Mesenchymal stem cell (in vitro differentiated cells and primary cell): ENCODE data around the gene C4orf50.

Experiments
- DNase-seq: peaks from one replicate; pipeline ENCODE4 v3.0.0-alpha.2; 2013
- H2AFZ ChIP-seq: one replicate; pipeline ENCODE4 v1.6.1; 2013; ENCODE audit warnings: low read depth, mild to moderate bottlenecking, control low read depth, inconsistent platforms, low read length, moderate library complexity
- H2AK5ac ChIP-seq: 2 replicates; pipeline ENCODE4 v1.6.1; 2013; ENCODE audit warnings: low read length, moderate library complexity, mild to moderate bottlenecking, inconsistent platforms; ENCODE audit not compliant: severe bottlenecking
- H2BK120ac ChIP-seq: one replicate; pipeline ENCODE4 v1.6.1; 2013; ENCODE audit warnings: low read depth, mild to moderate bottlenecking, inconsistent platforms, low read length, moderate library complexity
- H2BK12ac ChIP-seq, 2 experiments: one replicate each; pipeline ENCODE4 v1.6.1; 2013; ENCODE audit warnings: inconsistent platforms in 2 of 2, low read length in 2 of 2, mild to moderate bottlenecking in 2 of 2, moderate library complexity in 2 of 2, control low read depth in 1 of 2
- H2BK15ac ChIP-seq: one replicate; pipeline ENCODE4 v1.6.1; 2013; ENCODE audit warnings: mild to moderate bottlenecking, low read depth, inconsistent platforms; ENCODE audit not compliant: poor library complexity, severe bottlenecking
- H2BK5ac ChIP-seq: 2 replicates; pipeline ENCODE4 v1.6.1; 2013; ENCODE audit warnings: low read depth, mild to moderate bottlenecking, low read length, control low read depth, inconsistent platforms; ENCODE audit not compliant: poor library complexity, severe bottlenecking
- H3K14ac ChIP-seq, 2 experiments: one replicate each; pipeline ENCODE4 v1.6.1; 2013; ENCODE audit warnings: inconsistent platforms in 2 of 2, low read length in 2 of 2, control low read depth in 1 of 2, mild to moderate bottlenecking in 1 of 2, moderate library complexity in 1 of 2
- H3K18ac ChIP-seq, 2 experiments: one replicate each; pipeline ENCODE4 v1.6.1; 2013; ENCODE audit warnings: inconsistent platforms in 2 of 2, low read length in 2 of 2, control low read depth in 1 of 2, low read depth in 1 of 2, mild to moderate bottlenecking in 1 of 2
- H3K23ac ChIP-seq, 2 experiments: one replicate each; pipeline ENCODE4 v1.6.1; 2013; ENCODE audit warnings: inconsistent platforms in 2 of 2, low read length in 2 of 2, mild to moderate bottlenecking in 2 of 2, moderate library complexity in 2 of 2, control low read depth in 1 of 2
- H3K27ac ChIP-seq: 2 replicates; pipeline ENCODE4 v1.5.1; 2013; ENCODE audit warnings: mild to moderate bottlenecking, moderate library complexity, low read length, control low read depth, inconsistent platforms; ENCODE audit not compliant: poor library complexity, severe bottlenecking
- H3K27me3 ChIP-seq, 2 experiments: 2 replicates each; pipeline versions ENCODE4 v1.6.1 to v1.7.0; 2013; ENCODE audit warnings: low read length in 2 of 2, mild to moderate bottlenecking in 2 of 2, moderate library complexity in 2 of 2, control low read depth in 1 of 2, inconsistent platforms in 1 of 2; ENCODE audit not compliant: control insufficient read depth in 1 of 2, insufficient read depth in 1 of 2
- H3K36me3 ChIP-seq, 2 experiments: 2 replicates each; pipeline versions ENCODE4 v1.6.1 to v1.7.0; 2013; ENCODE audit warnings: low read length in 2 of 2, control low read depth in 1 of 2, inconsistent platforms in 1 of 2, low read depth in 1 of 2, mild to moderate bottlenecking in 1 of 2; ENCODE audit not compliant: insufficient read depth in 2 of 2, control insufficient read depth in 1 of 2
- H3K4ac ChIP-seq, 2 experiments: one replicate each; pipeline ENCODE4 v1.6.1; 2013; ENCODE audit warnings: inconsistent platforms in 2 of 2, low read length in 2 of 2, mild to moderate bottlenecking in 2 of 2, moderate library complexity in 2 of 2, control low read depth in 1 of 2, low read depth in 1 of 2
- H3K4me1 ChIP-seq: 2 replicates; pipeline ENCODE4 v1.6.1; 2013; ENCODE audit warnings: low read depth, low read length, control low read depth; ENCODE audit not compliant: control insufficient read depth, insufficient read depth
- H3K4me2 ChIP-seq: 2 replicates; pipeline ENCODE4 v1.6.1; 2013; ENCODE audit warnings: low read length, mild to moderate bottlenecking, inconsistent platforms; ENCODE audit not compliant: poor library complexity, severe bottlenecking
- H3K4me3 ChIP-seq, 2 experiments: 2 replicates each; pipeline versions ENCODE4 v1.5.1 to v1.7.0; 2013; ENCODE audit warnings: low read length in 2 of 2, mild to moderate bottlenecking in 2 of 2, control low read depth in 1 of 2, low read depth in 1 of 2; ENCODE audit not compliant: insufficient read depth in 1 of 2
- H3K79me1 ChIP-seq: replicated peaks from 2 replicates; pipeline ENCODE4 v1.6.1; 2013; ENCODE audit warnings: mild to moderate bottlenecking, control low read depth, low read length, inconsistent platforms; ENCODE audit not compliant: poor library complexity, severe bottlenecking
- H3K9ac ChIP-seq: 2 replicates; pipeline ENCODE4 v1.7.0; 2013; ENCODE audit warnings: mild to moderate bottlenecking, low read length, moderate library complexity
- H3K9me3 ChIP-seq: 2 replicates; pipeline ENCODE4 v1.7.0; 2013; ENCODE audit warnings: mild to moderate bottlenecking, low read length; ENCODE audit not compliant: control insufficient read depth
- H4K8ac ChIP-seq: one replicate; pipeline ENCODE4 v1.6.1; 2013; ENCODE audit warnings: inconsistent platforms, mild to moderate bottlenecking, low read length, moderate library complexity
- H4K91ac ChIP-seq: one replicate; pipeline ENCODE4 v1.6.1; 2013; ENCODE audit warnings: mild to moderate bottlenecking, low read length, inconsistent platforms
- WGBS: methylation state at CpG from one replicate; pipeline ENCODE4 v1.1.7; 2013; ENCODE audit warnings: mixed read lengths; 5-methylcytosine and 5-hydroxymethylcytosine counted together

C4orf50 gene

GRCh38 chr4:5992171-5992827 lies 25.9 kb downstream of the C4orf50 start:
- H2BK15ac ChIP-seq: no peak overlapping the region
- H3K4ac ChIP-seq: no peak overlapping the region
- peaks cover 4% of the 10 kb centered on the region for H3K9me3 ChIP-seq
- no peak overlapping the region for H4K91ac ChIP-seq
- no peak overlapping the region for H2AK5ac ChIP-seq
- no peaks in the 10 kb centered on the region for H3K4me1 ChIP-seq
- no peak overlapping the region for H3K4me2 ChIP-seq
- H4K8ac ChIP-seq: no peak overlapping the region
- H3K23ac ChIP-seq: no peak overlapping the region
- no peak overlapping the region for H2BK5ac ChIP-seq
- no peak overlapping the region for H3K14ac ChIP-seq
- H3K4me3 ChIP-seq: no peak overlapping the region
- H3K18ac ChIP-seq: no peak overlapping the region
- 85% methylated on average over 16 of the region's 17 CpGs for WGBS
- H3K9ac ChIP-seq: no peak overlapping the region
- no peak overlapping the region for H2BK12ac ChIP-seq
- DNase-seq: no peak
- H3K36me3 ChIP-seq: no peaks in the 10 kb centered on the region
- H3K79me1 ChIP-seq: no peaks in the 10 kb centered on the region
- no peak overlapping the region for H2BK120ac ChIP-seq
- peaks cover 10 to 49% of the 10 kb centered on the region in 2 experiments for H3K27me3 ChIP-seq
- H3K27ac ChIP-seq: no peak overlapping the region
- H2AFZ ChIP-seq: no peak overlapping the region

GRCh38 chr4:5991405-5991804 lies 26.8 kb downstream of the C4orf50 start:
- H2BK12ac ChIP-seq: no peak overlapping the region
- no peaks in the 10 kb centered on the region for H3K79me1 ChIP-seq
- no peak overlapping the region for H3K18ac ChIP-seq
- H3K14ac ChIP-seq: no peak overlapping the region
- no peak overlapping the region for H4K8ac ChIP-seq
- no peaks in the 10 kb centered on the region for H3K4me1 ChIP-seq
- no peak overlapping the region for H2BK5ac ChIP-seq
- no peak overlapping the region for H3K23ac ChIP-seq
- H3K9ac ChIP-seq: no peak overlapping the region
- no peaks in the 10 kb centered on the region for H3K36me3 ChIP-seq
- no peak overlapping the region for H3K4ac ChIP-seq
- no peak overlapping the region for H2BK15ac ChIP-seq
- WGBS: 41% methylated on average over 1 of the region's 1 CpG
- H2AFZ ChIP-seq: no peak overlapping the region
- H2AK5ac ChIP-seq: no peak overlapping the region
- peaks cover 4% of the 10 kb centered on the region for H3K9me3 ChIP-seq
- no peak overlapping the region for H2BK120ac ChIP-seq
- DNase-seq: no peak
- H3K4me3 ChIP-seq: no peak overlapping the region
- no peak overlapping the region for H3K27ac ChIP-seq
- H3K27me3 ChIP-seq: peaks cover 6 to 50% of the 10 kb centered on the region in 2 experiments
- H4K91ac ChIP-seq: no peak overlapping the region
- no peak overlapping the region for H3K4me2 ChIP-seq

- Histone ChIP-seq H3K4ac (no peak overlapping the region), H3K9ac (no peak overlapping the region), H2BK5ac (no peak overlapping the region), H3K9me3 (peaks cover 4% of the 10 kb centered on the region), H2BK12ac (no peak overlapping the region), H3K27ac (no peak overlapping the region), H2BK120ac (no peak overlapping the region), H4K91ac (no peak overlapping the region), H3K36me3 (no peaks in the 10 kb centered on the region), H3K4me3 (no peak overlapping the region), H3K18ac (no peak overlapping the region), H3K4me1 (no peaks in the 10 kb centered on the region), H2AK5ac (no peak overlapping the region), H2AFZ (no peak overlapping the region), H3K4me2 (no peak overlapping the region), H3K27me3 (peaks cover 5 to 45% of the 10 kb centered on the region in 2 experiments), H2BK15ac (no peak overlapping the region), H3K14ac (no peak overlapping the region), H4K8ac (no peak overlapping the region), H3K79me1 (no peaks in the 10 kb centered on the region), H3K23ac (no peak overlapping the region)
- 88% methylated on average over 15 of the region's 16 CpGs for WGBS
- DNase-seq: no peak
Measured at GRCh38 chr4:5990446-5991160, 27.6 kb downstream of the C4orf50 start.
